ENCODE measurements around the gene HSPB2.
A peak's percentile ranks its signal among the peaks of the same experiment; 100 is the strongest.

HSPB2 gene

DNA sequence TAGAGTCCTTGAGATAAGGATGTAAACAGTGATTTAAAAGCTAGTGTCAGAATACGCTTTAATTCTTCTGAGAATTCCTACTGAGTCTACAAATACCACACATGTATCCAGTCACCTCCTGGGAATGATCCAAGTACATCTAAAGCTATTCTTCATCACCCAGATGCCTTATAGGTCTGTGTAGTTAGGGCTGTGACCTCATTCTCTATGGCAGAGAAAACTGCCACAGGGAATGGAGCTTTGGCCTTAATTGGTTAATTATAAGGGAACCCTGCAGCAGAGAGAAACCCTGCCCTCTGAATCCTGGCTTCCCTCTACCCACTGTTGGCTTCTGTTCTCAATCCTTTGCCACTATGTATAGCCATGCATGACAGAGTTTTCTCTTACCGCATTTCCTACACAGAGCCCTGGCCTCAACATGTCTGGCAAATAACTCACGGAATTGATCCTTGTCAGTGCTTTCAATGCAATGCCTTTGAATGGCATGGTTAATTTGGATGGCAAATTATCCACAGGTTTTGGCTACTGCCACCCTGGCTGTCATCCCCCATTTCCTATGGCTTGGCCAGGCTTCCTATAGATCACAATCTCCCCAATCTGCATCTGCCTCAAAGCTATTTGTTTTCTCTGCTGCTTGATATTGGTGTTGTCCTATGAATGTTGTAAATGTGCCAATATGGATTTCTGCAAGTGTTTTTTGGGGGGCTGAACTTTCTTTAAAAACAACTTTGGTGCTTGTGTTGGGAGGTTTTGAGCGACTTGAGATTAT lies 27.5 kb downstream of the HSPB2 start:
- DNase-seq = peak; percentile 92

DNA sequence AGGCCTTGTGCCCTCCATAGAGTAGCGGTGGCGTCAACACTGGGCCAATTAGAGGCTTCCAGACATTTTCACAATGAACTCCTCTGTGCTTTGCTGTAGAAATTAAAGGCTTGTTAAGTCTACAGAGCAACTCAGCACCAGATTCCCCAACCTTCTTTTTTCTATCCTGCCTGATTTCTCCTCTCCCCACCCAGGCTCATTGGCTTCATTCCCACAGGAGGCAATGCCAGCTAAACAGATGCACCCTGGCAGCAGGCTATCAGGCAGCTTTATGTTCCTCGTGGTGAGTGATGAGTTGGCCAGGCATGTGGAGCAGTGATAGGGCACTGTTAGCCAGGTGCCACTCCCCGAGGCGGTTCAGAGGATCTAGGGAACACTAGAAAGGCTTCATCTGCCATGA lies 29.4 kb downstream of the HSPB2 start:
- no peak for DNase-seq

DNA sequence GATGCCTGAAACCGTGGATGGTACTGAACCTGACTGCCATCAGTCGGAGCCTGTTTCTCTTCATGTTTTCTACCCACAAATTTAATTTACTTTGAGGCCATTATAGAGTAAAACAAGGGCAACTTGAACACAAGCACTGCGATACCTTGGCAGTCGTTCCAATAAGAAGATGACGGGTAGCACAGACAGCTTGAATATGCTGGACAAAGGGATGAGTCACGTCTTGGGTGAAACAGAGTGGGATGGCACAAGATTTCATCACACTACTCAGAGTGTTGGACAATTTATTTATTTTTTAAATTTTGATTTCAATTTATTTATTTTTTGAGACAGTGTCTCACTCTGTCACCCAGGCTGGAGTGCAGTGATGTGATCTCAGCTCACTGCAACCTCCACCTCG lies 30.3 kb downstream of the HSPB2 start:
- DNase-seq = no peak

DNA sequence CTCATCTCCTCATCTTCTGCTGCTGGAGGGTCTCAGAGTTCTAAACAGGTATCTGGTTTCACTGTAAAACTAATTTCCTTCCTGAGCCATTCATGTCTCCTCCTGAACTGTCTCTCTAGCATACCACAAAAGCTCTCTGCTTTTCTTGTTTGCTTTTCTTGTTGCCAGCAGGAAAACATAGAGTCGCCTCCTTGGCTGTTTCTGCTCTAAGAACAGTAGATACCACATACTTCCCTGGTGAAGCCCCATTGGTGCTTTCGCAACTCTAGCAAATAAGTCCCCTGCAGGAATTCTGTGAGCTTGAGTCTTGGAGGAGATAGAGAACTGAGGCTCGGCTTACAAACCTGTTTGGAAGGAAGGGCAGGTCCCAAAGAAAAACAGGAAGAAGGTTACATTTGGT lies 31.6 kb downstream of the HSPB2 start:
- DNase-seq = peak; percentile 76

DNA sequence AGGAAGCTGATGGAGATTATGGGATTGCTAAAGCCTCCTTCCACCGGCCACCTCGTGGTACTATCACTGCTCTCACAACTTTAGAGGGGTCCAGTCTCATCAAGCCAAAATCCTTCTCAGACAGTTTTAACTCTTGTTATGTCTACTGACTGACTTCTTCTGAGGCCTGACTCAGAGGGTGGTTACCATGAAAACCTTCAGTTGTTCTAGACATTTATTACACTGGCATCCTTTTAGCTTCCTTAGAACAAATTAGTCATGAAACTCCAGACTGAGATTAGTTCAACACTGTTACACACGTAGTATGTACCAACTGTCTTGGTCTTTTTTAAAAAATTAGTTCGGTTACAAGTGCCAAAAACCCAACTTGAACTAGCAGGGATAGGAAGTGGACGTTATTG lies 32.1 kb downstream of the HSPB2 start:
- peak; percentile 85 for DNase-seq

DNA sequence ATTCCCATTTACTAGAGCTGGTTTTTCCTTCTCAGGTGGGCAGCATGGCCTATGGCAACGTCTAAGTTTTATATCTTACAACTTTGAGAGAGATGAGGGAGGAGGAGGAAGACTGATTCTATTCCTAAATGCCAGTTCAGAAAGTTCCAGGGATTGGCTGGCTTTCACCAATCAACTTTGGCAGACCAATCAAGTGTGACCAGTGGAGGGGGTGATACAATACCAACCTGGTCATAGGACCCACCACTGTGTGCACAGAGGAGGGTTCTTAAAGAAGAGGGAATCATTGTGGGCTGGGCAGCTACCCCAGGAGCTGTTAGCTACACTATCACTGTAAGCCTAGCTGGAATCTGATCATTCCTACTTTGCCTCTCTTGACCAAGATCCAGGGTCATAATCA lies 32.7 kb downstream of the HSPB2 start:
- no peak for DNase-seq

DNA sequence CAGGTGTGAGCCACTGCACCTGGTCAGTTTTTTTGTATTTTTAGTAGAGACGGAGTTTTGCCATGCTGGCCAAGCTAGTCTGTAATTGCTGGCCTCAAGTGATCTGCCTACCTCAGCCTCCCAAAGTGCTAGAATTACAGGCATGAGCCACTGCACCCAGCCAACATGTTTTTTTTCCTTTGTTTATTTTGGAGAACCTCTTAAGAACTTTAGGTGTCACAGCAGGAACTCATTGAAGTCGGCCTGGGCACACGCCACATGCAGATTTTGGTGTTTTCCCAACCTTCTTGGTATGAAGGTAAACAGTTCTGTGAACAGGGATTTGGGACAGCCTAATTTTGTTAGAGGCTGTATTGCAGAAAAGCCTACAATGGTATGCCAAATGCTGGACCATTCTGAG lies 34.0 kb downstream of the HSPB2 start:
- DNase-seq = no peak

DNA sequence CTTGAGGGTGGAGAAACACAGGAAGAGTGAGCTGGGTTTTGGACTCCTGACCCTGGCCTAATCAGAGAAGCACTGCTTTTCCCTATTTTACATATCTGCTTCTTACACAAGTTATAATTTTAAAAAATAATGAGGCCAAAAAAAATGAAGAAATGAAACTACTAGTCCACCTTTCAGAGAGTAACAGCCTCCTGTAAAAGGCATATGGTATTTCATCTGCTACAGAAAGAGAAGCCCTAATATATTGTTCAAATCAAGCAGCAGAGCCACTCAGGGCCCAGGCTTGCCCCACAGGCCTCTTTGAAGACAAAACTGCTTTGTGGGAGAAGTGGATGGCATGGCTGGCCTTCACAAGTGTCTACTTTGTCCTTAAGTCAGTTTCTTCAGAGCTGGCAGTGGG lies 34.6 kb downstream of the HSPB2 start:
- DNase-seq = no peak

DNA sequence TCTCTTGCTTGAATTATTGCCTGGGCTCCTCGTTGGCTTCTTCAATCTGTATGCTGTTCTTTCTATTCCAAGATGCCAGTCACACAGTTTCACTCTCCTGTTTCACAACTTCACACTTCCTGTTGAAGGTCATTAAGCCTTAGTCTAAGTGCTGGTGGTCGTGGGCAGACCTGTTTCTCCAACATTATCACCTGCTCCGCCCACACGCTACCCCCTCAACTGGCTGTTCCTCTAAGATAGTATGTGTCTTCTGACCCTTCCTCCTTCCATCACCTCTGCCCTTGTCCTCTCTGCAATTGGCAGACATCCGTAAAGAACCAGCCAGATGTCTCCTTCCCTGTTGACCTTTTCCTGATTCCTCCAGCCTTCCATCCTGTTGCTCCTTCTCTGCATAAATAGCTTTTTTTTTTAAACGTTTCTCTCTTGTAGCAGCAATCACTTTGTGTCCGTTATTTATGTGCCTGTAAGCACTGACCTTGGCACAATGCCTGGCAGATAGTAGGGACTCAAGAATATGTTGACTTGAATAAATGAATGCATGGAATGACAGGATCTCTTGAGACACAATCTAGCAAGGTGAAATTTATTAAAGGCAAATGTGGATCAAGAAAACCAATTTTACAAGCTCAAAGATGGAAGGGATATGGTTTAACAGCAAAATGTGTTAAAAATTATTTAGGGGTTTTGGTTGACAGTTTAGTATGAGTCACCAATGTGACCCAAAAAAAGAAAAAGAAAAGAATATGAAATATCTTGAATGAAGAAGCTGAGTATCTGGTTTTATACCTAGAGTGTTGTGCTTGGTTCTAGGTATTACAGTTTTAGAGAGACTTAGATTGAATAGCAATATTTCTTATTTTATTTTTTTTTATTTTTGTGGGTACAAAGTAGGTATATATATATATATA lies 37.2 kb downstream of the HSPB2 start:
- DNase-seq = no peak

DNA sequence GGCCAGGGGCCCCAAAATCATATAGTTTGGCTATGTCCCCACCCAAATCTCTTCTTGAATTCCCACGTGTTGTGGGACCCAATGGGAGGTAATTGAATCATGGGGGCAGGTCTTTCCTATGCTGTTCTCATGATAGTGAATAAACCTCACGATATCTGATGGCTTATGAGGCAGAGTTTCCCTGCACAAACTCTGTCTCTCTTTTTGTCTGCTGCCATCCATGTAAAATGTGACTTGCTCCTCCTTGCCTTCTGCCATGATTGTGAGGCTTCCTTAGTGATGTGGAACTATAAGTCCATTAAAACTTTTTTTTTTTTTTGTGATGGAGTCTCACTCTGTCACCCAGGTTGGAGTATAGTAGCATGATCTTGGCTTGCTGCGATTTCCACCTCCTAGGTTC lies 39.0 kb downstream of the HSPB2 start:
- DNase-seq = no peak

DNA sequence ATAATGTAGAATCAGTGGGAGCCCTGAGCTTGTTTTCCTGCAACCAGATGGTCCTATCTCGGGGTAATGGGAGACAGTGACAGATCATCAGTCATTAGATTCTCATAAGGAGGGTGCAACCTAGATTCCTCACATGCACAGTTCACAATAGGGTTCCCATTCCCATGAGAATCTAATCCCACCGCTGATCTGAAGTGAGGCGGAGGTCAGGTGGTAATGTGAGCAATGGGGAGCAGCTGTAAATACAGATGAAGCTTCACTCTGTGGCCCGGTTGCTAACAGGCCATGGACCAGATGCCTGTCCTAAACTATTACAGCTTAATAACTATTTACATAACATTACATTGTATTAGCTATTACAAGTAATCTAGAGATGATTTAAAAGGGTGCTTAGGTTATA lies 41.6 kb downstream of the HSPB2 start:
- DNase-seq = no peak

DNA sequence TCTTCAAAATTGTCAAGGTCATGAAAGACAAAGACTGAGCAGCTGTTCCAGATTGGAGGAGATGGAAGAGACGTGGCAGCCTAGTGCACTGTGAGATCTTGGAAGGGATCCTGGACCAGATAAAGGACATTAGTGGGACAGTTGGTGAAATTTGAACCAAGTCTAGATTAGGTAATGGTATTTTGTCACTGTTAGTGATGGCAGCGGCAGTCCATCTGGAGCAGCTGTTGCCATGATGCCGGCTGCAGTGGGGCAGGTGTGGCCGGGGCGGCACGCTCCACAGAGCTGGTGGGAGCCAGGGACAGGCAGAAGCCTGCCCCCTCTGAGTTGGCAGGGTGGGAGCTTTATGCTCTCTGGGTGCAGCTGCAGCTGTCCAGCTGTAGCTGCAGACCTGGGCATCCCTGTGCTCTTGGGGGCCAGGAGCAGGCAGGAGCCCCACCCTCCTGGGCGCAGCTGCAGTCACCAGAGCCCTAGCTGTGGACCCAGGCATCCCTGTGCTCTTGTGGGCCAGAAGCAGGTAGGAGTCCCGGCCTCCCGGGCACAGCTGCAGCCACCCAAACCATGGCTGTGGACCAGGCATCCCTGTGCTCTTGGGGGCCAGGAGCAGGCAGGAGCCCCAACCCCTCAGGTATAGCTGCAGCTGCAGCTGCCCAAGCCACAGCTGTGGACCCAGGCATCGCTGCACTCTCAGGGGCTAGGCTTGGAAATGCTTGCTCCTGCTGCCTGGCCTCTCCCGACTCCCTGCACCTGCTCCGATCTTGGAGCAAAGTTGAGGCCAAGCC lies 45.3 kb downstream of the HSPB2 start:
- DNase-seq = no peak

DNA sequence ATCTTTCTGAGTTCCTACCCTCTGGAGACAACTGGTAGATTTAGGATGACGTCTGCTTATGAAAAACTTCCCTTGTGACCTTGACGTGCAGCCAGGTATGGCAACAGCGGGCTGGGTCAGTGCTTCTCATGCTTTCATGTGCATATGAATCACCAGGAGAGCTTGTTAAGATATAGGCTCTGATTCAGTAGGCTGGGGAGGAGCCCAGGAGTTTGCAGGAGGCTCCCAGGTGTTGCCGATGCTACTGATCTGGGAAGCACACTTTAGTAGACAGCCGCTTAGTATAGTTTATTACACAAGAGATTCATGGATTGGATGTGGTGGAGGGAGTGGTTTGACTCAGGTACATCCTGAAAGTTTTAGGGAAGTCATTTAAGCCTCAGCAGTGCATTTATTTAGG lies 48.4 kb downstream of the HSPB2 start:
- peak; percentile 16 for DNase-seq

DNA sequence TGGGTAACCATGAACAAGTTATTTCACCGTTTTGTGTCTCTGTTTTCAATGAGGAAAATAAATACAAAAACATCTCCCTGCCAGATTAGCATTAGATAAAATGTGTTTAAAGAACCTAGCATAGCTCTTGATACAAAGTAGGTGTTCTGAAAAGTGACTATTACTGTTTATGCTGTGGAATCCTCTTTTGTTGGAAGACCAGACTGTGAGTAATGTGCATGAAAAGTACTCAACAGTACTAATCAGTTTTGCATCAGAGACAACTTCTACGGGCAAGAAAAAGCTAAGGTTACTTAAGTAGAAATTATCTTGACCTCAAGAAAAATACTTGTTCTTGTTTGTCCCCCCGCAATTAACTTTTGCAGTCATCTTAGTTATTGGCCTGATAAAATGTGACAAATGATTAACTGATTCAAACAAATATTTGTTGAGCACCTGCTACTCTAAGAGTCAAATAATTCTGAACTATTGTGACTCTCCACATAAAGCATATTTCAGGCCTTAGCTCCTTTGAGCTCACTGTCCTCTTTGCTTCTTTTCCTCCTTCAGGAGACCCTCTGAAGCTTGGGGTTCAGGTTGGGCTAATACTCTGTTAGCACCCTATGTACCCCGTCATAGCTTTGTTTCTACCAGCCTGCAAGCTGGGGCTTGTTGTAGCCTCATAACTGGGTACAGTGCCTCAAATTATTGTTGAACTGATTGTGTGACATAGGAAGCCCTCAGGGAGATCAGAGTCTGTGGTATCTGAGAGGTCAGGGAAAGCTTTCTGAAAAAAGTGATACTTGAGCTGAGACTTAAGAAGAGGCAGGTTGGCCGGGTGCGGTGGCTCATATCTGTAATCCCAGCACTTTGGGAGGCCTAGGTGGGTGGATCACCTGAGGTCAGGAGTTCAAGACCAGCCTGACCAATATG lies 49.1 kb downstream of the HSPB2 start:
- no peak for DNase-seq

All from fibroblast of upper back skin (primary cell).